MM.1S (cell line): Measurements from ENCODE around the gene CARNS1.

ENCODE experiments used
- EZH2phosphoT487 ChIP-seq: fragments of 300-600 bp; sonication (generic); IDR thresholded peaks from 2 replicates; pipeline ENCODE4 v1.6.1; 2018; ENCODE audit warnings: antibody characterized with exemption, low read length
- TF ChIP-seq, protein P1 (sequence below): fragments of 300-600 bp; sonication (generic); IDR thresholded peaks from 2 replicates; pipeline ENCODE4 v1.5.1; 2016; ENCODE audit warnings: antibody characterized with exemption, low read length, mixed read lengths

GRCh38 chr11:67449116-67449844 lies 33.8 kb downstream of the CARNS1 start:
- TF ChIP-seq, protein P1, sequence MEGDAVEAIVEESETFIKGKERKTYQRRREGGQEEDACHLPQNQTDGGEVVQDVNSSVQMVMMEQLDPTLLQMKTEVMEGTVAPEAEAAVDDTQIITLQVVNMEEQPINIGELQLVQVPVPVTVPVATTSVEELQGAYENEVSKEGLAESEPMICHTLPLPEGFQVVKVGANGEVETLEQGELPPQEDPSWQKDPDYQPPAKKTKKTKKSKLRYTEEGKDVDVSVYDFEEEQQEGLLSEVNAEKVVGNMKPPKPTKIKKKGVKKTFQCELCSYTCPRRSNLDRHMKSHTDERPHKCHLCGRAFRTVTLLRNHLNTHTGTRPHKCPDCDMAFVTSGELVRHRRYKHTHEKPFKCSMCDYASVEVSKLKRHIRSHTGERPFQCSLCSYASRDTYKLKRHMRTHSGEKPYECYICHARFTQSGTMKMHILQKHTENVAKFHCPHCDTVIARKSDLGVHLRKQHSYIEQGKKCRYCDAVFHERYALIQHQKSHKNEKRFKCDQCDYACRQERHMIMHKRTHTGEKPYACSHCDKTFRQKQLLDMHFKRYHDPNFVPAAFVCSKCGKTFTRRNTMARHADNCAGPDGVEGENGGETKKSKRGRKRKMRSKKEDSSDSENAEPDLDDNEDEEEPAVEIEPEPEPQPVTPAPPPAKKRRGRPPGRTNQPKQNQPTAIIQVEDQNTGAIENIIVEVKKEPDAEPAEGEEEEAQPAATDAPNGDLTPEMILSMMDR, result no peak
- no peak for TF ChIP-seq EZH2phosphoT487
